Measurements from ENCODE around the gene SFXN1.

DNA sequence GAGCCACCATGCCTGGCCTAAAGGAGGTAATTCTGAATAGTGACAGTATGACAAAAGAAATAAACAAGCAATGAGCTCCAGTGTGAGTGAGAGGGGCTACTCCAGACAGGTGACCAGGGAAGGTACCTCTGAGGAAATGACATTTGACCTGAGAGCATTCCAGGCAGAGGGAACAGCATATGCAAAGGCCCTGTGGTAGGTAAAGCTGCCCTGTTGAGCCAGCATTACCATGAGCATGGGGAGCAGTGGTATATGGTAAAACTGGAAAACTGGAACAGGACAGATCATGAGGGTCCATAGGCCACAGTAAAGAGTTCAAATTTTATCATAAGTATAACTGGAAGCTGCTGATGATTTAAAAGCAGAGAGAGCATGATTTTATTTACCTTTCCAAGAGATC, 6.0 kb upstream of the SFXN1 start:
- no peak for TF ChIP-seq EP300 (IDR thresholded peaks at IDR 0.05; ENCODE audit: borderline replicate concordance)
- TF ChIP-seq NFIC (IDR thresholded peaks at IDR 0.05), result no peak
- no peak for TF ChIP-seq EGR1 (IDR thresholded peaks at IDR 0.05)
- TF ChIP-seq FOXM1 (IDR thresholded peaks at IDR 0.05; ENCODE audit: borderline replicate concordance, low read depth), result no peak

All from Ishikawa (cell line).